Mesothelial cell of epicardium (in vitro differentiated cells): Measurements from ENCODE around the gene MAN1C1. TPM values are rescaled to one million over a fixed set of nuclear protein-coding genes. Genes with fewer than 3 reads are reported as not detected.

Experiments used
- DNase-seq, 2 experiments: peaks; one replicate each; pipeline ENCODE4 v3.0.0; 2021; ENCODE audit warnings: low spot score in 2 of 2; ENCODE audit not compliant: unreplicated experiment in 2 of 2
- H3K27ac Mint-ChIP-seq: 2 replicates; pipeline ENCODE4 v1.8.0; 2021; ENCODE audit warnings: mixed read lengths
- H3K27me3 Mint-ChIP-seq: 2 replicates; pipeline ENCODE4 v1.8.0; 2021; ENCODE audit warnings: low read depth, mixed read lengths
- H3K36me3 Mint-ChIP-seq: 2 replicates; pipeline ENCODE4 v1.8.0; 2021; ENCODE audit warnings: mixed read lengths
- H3K4me1 Mint-ChIP-seq: 2 replicates; pipeline ENCODE4 v1.8.0; 2021; ENCODE audit warnings: mixed read lengths
- H3K4me3 Mint-ChIP-seq: 2 replicates; pipeline ENCODE4 v1.8.0; 2021; ENCODE audit warnings: mild to moderate bottlenecking, moderate library complexity, mixed read lengths
- H3K9me3 Mint-ChIP-seq: 2 replicates; pipeline ENCODE4 v1.8.0; 2021; ENCODE audit warnings: mixed read lengths
- total RNA-seq: library from RNA; stranded (reverse); gene quantifications from 3 replicates; pipeline ENCODE4 v1.2.1, GENCODE V29; 2021
- TF ChIP-seq, protein P1 (sequence below): fragments of 200-600 bp; sonication (generic); IDR thresholded peaks from one replicate; pipeline ENCODE4 v1.5.0; 2021; ENCODE audit warnings: antibody characterized with exemption; ENCODE audit not compliant: unreplicated experiment

Gene MAN1C1
- total RNA-seq, 1 donor from 2014 or later: 3.2 TPM

DNA sequence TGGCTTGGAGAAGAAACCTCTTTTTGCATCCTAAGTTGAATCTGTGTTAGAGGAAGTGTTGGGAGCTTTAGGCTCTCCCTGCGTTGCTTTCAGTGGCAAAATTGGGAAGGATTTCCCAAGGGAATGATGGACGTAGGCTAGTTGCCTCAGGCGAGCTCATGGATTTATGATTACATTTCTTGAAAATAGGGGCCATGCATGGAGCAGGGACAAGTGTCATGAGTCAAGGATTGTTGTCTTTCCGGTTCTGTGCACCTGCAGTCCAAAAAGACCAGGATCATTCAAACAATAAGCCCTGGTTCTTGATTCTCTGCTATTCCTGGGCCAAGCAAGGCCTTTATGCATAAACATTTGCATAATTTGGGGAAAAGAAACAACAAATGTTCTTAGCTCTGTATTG, 7.1 kb downstream of the MAN1C1 start:
- no peak for DNase-seq
- Mint-ChIP-seq H3K36me3 (peaks cover 2% of the 10 kb centered on the region), H3K4me1 (no peaks in the 10 kb centered on the region), H3K9me3 (peaks cover 5% of the 10 kb centered on the region), H3K27ac (no peak overlapping the region), H3K27me3 (peaks cover 41% of the 10 kb centered on the region), H3K4me3 (no peak overlapping the region)
- TF ChIP-seq, protein P1, sequence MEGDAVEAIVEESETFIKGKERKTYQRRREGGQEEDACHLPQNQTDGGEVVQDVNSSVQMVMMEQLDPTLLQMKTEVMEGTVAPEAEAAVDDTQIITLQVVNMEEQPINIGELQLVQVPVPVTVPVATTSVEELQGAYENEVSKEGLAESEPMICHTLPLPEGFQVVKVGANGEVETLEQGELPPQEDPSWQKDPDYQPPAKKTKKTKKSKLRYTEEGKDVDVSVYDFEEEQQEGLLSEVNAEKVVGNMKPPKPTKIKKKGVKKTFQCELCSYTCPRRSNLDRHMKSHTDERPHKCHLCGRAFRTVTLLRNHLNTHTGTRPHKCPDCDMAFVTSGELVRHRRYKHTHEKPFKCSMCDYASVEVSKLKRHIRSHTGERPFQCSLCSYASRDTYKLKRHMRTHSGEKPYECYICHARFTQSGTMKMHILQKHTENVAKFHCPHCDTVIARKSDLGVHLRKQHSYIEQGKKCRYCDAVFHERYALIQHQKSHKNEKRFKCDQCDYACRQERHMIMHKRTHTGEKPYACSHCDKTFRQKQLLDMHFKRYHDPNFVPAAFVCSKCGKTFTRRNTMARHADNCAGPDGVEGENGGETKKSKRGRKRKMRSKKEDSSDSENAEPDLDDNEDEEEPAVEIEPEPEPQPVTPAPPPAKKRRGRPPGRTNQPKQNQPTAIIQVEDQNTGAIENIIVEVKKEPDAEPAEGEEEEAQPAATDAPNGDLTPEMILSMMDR: no peak

- H3K36me3 Mint-ChIP-seq: peaks cover 2% of the 10 kb centered on the region
- H3K9me3 Mint-ChIP-seq: peaks cover 5% of the 10 kb centered on the region
- TF ChIP-seq, protein P1: no peak
- H3K4me3 Mint-ChIP-seq: no peak overlapping the region
- H3K27ac Mint-ChIP-seq: no peak overlapping the region
- H3K4me1 Mint-ChIP-seq: no peaks in the 10 kb centered on the region
- H3K27me3 Mint-ChIP-seq: peaks cover 37% of the 10 kb centered on the region
- DNase-seq: no peak
These were observed 7.6 kb downstream of the MAN1C1 start for GRCh38 chr1:25624156-25624555.

- H3K27ac Mint-ChIP-seq: no peak overlapping the region
- peaks cover 2% of the 10 kb centered on the region for H3K36me3 Mint-ChIP-seq
- peaks cover 32% of the 10 kb centered on the region for H3K27me3 Mint-ChIP-seq
- H3K4me3 Mint-ChIP-seq: no peak overlapping the region
- no peaks in the 10 kb centered on the region for H3K4me1 Mint-ChIP-seq
- TF ChIP-seq, protein P1: no peak
- DNase-seq: no peak
- H3K9me3 Mint-ChIP-seq: peaks cover 5% of the 10 kb centered on the region
These were observed 8.0 kb downstream of the MAN1C1 start for GRCh38 chr1:25624604-25625003.

DNA sequence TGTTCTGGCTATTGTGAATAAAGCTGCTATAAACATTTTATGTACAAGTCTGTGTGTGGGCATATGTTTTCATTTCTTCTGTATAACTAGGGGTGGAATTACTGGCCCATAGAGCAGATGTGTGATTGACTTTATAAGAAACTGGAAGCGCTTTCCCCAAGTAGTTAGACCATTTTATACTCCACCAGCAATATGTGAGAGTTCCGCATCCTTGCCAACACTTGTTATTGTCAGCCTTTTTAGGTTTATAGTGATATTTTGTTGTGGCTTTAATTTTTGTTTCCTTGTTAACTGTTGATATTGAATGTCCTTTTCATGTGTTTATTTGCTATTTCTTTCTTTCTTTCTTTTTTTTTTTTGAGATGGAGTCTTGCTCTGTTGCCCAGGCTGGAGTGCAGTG, 9.4 kb downstream of the MAN1C1 start:
- Mint-ChIP-seq H3K27me3 (peaks cover 18% of the 10 kb centered on the region), H3K27ac (no peak overlapping the region), H3K4me3 (no peak overlapping the region), H3K36me3 (peaks cover 2% of the 10 kb centered on the region), H3K4me1 (no peaks in the 10 kb centered on the region), H3K9me3 (peaks cover 5% of the 10 kb centered on the region)
- TF ChIP-seq, protein P1: no peak
- no peak for DNase-seq

- no peaks in the 10 kb centered on the region for H3K4me1 Mint-ChIP-seq
- TF ChIP-seq, protein P1: no peak
- no peak overlapping the region for H3K27ac Mint-ChIP-seq
- peaks cover 11% of the 10 kb centered on the region for H3K9me3 Mint-ChIP-seq
- H3K4me3 Mint-ChIP-seq: no peak overlapping the region
- DNase-seq: no peak
- peaks cover 2% of the 10 kb centered on the region for H3K36me3 Mint-ChIP-seq
- peaks cover 5% of the 10 kb centered on the region for H3K27me3 Mint-ChIP-seq
These were observed 12.3 kb downstream of the MAN1C1 start for GRCh38 chr1:25628741-25629421.
